GM19240 (cell line): ENCODE measurements around the gene CDKN2B-AS1.

Experiments
- DNase-seq: peaks from one replicate; pipeline ENCODE4 v3.0.0; 2011; ENCODE audit warnings: low spot score; ENCODE audit not compliant: insufficient read length

Gene CDKN2B-AS1

DNA sequence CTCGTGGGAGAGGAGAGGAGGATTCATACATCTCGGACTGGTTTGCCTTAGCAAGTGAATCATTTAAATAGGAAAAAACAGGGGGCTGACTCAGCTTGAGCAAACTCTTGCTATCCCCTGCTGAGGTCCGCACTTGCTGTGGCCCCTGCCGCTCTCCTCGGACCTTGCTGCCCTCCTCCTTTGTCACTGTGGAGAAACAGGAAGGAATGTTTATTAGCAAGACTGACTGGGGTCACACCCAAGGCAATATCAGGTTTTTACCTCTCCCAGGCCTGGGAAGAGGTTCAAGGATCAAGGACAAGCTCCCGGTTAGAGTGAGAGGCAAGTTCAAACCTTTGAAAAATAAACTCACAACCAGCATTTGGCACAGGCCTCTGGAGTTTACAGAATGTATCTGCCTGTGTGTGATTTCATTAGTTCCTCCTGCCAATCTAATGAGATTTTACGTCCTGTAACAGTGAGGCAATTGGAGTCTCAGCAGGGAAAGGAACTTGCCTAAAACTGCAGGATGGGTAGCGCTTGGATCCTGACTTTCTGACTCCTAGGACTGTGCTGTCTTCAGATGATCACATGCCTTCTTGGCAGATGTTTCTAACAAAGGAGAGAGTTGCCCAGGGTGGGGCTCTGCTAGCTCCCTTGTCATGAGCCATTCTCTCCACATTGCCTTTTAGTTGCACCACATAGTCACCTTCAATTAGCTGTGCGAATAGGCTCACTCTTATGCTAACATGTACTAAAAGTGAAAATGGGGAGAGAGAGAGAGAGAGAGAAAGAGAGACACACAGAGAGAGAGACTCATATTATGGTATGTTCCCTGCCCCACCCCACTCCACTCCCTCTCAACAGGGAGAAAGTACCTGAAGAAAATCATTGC lies 123.2 kb downstream of the CDKN2B-AS1 start:
- no peak for DNase-seq

DNA sequence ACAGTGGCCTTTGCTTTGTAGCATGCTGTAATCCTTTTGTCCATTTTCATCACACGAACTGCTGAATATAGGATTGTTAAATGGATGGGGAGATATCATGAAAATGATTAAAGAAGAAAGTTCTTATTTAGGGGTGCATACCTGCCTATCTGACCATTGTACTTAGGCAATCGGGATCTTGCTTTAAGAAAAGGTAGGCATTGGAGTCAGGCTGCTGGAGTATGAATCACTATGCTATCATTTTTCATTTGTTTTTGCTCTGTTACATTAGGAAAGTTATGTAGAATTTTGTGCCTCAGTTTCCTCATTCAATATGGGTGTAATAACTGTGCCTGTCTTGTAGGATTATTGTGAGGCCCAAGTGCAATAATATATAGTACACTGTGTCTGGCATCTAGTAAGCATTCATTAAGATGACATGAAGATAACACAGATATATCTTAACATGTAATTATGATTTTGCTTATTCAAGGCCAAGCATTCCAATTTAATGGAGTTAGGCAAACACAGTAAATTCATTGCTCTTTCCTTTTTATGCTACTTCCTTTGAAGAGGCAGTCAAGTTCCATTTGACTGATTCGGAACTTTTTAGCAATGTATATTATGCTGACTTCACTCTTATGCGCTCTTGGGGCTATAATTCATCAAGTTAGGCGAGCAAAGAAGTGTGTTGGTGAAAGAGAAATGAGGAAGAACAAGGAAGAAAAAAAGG lies 124.4 kb downstream of the CDKN2B-AS1 start:
- DNase-seq: no peak

DNA sequence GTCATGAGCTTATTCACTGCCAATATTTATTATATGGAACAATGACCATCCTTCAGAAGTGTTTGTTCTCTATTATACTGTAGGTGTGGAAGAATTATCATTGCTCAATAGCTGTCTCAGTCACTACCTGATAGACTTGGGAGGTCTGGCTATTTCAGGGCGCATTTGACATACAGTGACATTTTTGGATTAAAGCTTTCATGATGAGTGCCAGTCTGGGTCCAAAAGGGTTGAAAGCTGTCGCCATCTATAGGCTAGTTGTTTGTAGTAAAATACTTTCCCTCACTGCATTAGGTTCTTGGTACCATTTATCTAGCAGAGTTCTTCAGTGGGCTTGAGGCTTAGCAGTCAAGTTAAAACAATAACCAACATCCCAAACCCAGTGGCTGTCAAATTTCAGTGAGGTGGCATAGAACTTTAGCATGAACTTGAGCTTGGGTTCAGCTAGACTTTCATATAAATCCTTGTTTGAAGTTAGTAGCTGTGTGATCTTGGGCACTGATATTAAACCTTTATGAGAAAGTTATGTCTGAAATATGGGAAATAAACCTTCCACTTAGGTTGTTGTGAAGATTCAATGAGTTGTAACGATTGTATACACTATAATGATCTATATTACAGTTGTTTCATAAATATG lies 125.0 kb downstream of the CDKN2B-AS1 start:
- no peak for DNase-seq

DNA sequence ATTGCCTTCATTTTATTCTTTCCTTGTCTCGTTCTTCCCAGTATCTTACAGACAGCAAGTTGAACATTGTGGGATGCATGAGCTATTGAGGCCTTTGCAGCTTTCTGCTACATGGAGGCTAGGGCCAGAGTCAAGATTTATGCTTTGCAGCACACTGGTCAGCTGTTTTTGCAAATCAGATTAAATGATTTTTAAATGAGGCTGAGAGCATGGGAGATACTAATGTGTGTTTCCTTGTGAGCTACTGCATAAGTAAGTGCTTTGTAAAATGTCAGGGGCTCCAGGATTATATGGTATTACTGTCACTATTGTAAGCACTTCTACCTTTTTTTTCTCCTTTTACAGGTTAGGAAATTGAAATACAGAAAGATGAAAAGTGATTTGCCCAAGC lies 125.6 kb downstream of the CDKN2B-AS1 start:
- no peak for DNase-seq

DNA sequence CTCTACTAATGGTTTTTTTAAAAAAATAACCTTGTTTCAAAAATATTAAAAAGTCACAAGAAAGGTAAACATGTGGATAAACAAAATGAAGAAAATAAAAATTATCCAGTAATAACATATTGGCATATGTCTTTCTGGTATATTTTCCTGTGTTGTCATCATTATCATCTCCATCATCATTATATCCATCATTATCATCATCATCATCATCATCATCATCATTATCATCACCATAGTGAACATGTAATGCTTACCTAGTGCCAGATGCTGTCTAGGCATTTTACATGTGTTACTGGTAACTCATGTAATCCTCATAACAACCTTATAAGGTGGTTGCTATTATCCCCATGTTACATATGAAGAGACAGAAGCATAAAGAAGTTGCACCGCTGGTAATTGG lies 126.0 kb downstream of the CDKN2B-AS1 start:
- DNase-seq: no peak

DNA sequence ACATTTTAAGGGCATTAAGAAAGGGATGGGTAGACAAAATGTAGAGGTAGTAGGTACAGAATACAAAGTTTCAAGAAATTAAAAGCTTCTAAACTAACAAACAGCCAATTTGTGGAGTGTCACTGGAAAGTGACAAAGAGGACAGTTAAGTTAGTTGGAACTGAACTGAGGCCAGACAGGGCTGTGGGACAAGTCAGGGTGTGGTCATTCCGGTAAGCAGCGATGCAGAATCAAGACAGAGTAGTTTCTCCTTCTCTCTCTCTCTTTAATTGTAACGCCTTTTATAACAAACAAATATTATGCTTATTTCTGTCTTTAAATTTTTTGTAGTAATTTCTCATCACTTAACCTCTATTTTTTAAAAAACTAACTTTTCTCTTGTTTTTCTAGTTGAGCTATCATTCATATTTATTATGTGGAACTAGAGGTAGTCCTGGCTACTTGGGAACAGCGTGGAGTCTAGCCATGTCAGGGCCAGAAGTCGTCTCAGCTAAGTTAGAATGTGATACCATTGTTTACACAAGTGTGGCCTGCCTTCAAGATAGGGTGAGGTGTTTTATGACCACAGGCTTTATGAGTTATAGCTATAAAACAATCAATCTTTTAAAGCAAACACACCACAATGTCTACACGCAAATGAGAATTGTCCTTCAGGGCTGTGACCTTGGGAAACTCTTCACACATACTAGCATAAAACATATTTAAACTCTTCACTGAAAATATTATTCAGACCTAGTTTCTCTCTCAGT lies 129.8 kb downstream of the CDKN2B-AS1 start:
- DNase-seq: no peak

DNA sequence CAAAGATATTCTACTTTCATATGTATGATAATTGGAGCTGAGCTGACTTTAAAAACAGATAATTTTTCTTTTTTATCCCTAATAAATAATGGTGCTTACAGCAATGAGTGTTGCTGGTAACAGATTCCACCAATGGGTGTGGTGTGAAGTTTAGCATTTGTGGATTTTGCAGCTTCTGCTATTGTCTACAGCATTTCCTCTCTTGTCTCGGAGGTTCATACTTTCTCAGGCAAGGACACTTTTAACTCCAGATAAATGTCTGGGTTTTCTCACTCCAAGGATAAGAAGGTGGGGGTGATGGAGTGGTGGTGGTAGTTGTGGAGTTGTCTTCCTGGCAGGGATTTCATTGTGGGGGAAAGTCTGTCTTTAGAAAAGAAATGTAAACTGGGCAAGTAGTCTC lies 134.5 kb downstream of the CDKN2B-AS1 start:
- no peak for DNase-seq

DNA sequence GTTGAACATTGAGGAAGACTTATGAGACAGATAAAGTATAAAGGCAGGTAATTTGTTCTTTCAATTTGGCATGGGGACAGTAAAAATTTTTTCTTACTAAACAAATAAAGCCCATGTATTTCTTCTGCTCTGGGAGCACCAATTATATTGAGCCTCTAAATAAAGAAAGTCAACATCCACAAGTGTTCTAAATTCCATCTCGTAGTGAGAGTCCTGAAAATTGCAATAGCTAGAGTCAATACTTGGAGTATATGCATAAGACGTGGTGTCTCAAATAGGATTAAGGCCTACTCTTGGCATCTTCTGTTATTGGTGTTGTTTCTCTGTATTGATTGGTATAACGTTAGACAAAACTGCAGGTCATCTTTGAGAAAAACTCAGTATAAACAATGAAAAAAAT lies 135.0 kb downstream of the CDKN2B-AS1 start:
- no peak for DNase-seq

DNA sequence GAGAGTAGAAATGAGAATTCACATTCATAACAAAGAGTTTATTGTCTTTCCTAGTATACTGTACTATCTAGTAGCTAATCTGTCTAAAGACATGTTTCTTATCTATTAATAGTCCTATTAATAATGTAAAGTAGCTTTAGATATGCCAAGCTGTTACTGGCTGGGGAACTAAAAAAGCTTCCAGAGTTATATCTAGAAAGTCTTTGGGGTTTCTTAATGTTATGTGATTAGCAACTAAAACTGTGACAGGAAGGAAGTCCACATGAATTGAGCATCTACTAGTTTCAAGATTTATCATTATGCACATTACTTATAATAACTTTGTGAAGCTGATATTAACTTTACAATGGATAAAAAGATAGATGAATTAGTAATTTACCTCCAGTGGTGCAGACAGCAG lies 137.2 kb downstream of the CDKN2B-AS1 start:
- no peak for DNase-seq

DNA sequence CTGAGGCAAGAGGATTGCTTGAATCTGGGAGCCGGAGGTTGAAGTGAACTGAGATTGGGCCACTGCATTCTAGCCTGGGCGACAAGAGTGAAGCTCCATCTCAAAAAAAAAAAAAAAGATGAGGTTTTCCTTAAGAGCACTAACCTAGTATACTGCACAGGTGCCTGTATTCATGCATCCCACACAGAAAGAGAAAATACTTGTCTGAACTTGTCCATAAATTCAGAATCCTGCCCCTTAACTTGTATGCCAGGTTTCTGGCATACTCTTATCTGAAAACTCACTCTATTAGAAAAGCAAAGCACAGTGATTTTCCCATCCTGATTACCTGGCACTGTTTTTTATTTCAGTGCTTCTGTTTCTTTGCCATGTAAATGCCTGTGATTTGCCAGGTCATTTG lies 139.8 kb downstream of the CDKN2B-AS1 start:
- DNase-seq: no peak

DNA sequence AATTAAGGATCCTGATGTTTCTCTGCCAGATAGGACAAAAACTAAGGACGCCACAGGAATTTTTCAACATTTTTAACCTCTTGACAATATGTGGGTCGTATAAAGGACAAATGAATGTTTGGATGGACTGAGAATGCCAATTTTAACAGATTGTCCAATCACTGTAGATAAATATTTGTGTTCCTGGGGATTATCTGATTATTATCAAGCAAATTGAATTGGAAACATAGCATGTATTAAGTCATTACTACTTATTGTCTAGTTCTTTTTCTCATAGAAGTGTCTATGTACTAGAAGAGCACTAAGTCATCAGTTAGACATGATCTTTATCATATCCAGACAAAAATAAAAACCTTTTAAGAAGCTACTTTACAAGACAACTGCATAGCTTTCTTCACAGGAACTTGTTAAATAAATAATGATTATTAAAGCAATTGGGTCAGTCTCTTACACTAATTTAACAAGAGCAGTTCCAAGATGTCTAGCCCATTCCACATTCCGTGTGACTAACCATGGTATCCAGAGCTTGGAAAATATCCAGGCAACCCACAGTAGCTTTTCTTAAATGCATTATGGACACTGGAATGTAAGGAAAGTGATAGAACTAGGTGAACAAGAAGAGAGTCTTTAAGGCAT lies 142.0 kb downstream of the CDKN2B-AS1 start:
- DNase-seq: no peak

DNA sequence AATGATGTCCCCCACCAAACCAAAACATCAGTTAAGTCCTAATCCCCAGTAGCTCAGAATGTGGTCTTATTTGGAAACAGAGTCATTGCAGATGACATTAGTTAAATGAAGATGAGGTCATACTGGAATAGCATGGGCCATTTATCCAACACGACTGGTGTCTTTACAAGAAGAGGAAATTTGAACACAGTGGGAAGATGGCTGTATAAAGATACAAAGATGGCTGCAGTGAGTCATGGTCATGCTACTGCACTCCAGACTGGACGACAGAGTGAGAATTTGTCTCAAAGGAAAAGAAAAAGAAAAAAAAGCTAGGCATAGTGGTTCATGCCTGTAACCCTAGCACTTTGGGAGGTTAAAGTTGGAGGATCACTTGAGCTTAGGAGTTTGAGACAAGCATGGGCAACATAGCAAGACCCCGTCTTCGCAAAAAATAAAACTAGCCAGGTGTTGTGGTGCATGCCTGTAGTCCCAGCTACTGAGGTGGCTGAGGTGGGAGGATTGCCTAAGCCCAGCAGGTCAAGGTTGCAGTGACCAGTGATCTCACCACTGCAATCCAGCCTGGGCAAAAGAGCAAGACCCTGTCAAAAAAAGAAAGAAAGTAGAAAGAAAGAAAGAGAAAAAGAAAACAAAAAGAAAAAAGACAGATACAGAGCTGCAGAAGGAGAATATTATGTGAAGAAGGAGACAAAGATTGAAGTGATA lies 144.5 kb downstream of the CDKN2B-AS1 start:
- DNase-seq: no peak

DNA sequence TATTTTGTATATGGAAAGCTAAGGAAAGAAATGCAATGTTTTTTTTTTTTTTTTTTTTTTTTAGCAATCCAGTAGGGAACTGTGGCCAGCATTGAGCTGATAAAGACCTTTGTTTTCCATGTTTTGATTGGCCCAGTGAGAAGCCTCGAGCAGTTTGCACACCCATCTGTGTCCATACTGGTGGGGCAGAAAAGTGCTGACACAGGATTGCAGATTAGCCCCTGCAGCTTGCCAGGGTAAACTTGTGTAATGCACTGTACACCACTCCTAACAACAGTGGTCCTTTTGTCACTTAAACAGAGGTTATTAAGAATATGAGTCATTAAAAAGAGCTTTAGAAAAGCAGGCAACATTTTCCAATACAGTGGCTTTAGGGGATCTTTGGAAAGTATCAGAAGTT lies 147.3 kb downstream of the CDKN2B-AS1 start:
- no peak for DNase-seq

DNA sequence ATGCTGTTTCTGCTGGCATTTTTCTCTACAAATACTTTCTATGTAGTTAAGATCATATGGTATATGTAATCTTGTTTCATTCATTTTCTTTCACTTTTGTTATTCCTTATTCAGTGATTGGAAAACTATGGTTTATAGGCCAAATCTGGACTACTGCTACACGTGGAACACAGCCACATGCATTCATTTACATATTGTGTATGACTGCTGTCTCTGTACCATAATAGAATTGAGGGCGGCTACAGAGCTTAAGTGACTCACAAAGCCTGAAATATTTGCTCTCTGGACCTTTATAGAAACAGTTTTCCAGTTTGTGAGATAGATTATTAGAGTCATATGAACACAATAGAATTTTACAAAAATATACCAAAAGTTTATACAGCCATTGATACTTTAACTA lies 148.1 kb downstream of the CDKN2B-AS1 start:
- DNase-seq: no peak

DNA sequence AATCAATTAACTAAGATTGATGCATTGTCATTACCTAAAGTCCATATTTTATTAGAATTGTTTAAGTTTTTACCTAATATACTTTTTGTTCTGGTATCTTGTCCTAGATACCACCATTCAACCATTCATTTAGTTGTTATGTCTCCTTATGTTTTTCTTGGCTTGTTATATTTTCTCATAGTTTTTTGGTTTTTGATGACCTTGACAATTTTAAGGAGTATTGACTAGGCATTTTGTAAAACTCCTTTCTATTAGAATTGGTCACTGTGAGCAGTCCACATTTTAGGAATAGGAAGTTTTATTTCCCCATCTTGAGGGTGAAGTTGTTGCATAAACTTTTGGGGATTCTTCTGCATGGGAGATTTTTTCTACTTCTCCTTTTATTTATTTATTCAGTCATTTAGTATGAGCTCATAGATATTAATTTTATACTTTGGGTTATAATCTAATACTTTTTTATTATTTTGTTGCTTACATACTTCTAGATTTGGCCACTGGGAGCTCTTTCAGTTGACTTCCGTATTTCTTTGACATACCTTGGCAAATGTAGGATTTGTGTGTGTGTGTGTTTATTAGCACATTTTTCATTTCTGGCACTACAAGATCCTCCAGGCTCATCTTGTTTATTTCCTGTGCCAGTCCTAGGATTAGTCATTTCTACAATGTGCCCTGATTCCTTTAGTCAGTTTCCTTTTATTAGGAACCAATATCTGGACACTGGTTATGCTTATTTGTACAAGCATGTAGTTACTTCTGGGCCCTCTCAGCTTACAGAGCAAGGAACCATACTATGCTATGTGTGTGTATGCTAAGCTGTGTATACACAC lies 149.4 kb downstream of the CDKN2B-AS1 start:
- no peak for DNase-seq

DNA sequence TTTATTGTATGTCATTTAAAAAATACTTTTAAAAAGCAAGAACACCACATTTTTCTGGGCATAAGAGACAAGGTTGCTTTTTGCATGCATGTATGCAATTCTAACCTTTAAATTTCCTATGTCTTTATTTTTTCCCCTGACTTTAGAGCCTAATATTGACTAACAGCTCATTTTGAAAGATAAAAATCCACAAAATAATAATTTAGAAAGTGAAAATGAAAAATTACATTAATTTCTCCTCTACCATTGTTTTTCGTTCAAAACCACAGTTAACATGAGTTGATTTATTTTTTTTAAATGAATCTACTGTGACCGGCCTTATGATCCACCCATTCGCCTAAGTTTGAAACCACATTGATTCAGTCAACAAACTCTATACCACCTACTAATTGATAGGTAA lies 152.0 kb downstream of the CDKN2B-AS1 start:
- DNase-seq: no peak

DNA sequence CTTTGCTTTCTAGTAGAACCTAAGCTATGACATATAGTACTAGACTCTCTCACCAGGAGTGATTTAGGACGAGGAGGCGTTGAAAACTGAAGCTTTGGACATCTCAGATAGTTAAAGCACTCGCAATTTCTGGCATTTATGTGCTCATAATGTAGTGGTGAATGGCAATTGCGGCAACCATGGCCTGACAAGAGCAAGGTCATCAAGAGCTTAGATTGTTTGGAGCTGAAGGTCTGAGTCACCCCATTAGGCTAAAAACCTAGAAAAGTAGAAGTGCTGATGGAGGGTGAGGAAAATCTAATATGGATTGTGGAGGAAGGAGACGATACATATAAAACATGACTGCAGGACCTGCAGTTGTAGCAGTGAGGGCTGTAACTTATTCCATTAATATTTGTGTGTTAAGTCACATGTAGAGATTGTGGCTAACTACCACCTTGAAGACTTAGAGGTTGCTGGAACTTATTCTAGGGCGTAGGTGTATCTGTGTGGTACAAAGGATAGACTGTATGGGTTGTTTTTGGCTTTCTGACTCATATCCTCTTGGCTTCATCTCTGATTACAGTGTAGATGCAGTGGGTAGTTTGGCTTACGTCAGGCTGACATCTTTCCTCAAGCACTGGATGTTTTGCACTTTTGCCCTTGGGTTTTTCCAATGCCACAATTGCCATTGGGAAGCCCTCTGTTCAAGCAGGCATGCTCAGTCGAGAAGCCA lies 153.4 kb downstream of the CDKN2B-AS1 start:
- no peak for DNase-seq

DNA sequence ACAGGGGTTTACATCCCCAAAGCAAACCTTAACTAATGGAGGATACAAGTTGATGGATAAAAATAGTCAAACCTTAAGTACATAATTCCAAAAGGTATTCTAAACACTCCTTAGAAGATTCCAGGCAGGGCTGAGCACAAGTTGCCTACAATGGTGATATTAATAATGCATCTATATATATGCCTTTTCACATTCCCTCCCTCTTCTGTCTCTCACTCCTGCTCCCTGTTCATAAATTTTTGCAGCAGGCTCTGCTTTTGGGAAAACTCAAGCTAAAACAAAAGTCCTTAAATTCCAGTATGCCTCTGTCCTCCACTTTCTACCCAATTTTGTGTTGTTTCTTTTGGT lies 153.9 kb downstream of the CDKN2B-AS1 start:
- DNase-seq: no peak
